ENCODE data around the gene TMEM253. TPM values are rescaled to one million over a fixed set of nuclear protein-coding genes. Genes with fewer than 3 reads are reported as not detected.

The TMEM253 gene
- total RNA-seq (not detected in 2 replicates), polyA plus RNA-seq (0.05 and 0.11 TPM in 2 replicates), polyA minus RNA-seq (ENCODE audit: low replicate concordance) (not detected in 2 replicates)
- polyA plus RNA-seq (2012) = 0.07 TPM in 1 of 2 replicates, not detected in the other

DNA sequence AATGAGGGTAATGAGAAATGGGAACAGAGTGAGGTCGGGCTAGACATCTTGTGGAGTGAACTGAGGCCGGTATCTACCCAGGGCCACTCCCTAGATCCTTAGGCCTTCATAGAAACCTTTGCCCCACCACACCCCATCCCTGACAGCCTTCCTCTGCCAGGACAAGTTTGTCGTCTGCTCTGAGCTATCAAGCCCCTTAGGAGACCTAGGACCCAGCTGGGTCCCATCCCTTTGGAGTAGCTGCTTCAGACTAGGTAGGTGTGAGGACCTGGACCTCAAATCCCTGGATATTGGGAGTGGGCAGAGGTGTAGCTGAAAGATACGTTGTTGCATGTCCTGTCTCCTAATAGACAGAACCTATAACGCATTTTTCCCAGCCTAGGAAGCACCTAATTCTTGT is at the start of gene TMEM253:
TSS of gene TMEM253 (plus strand) at position 136 of the 400 bp plus-strand sequence. CDS start 278 bp downstream, outside the sequence.
- no peaks in the 10 kb centered on the region for H3K36me3 ChIP-seq (ENCODE audit: control insufficient read depth, insufficient read depth, low read length)
- H3K4me2 ChIP-seq (ENCODE audit: extremely low read depth, insufficient read depth, low read length) = no peak within 1 kb of the TSS
- TF ChIP-seq CTCF (conservative IDR thresholded peaks at IDR 0.05 in 1 of 2, IDR thresholded peaks at IDR 0.05 in 1 of 2; ENCODE audit: low read depth in 1 of 2, low read length in 2 of 2) = no peak
- H3K27ac ChIP-seq (ENCODE audit: insufficient read depth, low read length) = no peak within 1 kb of the TSS
- no peaks in the 10 kb centered on the region for H3K9me3 ChIP-seq (ENCODE audit: control insufficient read depth, insufficient read depth, low read depth, low read length)
- H3K27me3 ChIP-seq (ENCODE audit: control insufficient read depth, insufficient read depth, low read length) = no peaks in the 10 kb centered on the region
- no peak within 1 kb of the TSS for H2AFZ ChIP-seq (ENCODE audit: low read length)
- no peak within 1 kb of the TSS for H3K4me3 ChIP-seq (replicated peaks in 1 of 4; ENCODE audit: control extremely low read depth in 1 of 4, insufficient read depth in 1 of 4, low read depth in 3 of 4, low read length in 4 of 4)
- H3K9ac ChIP-seq (ENCODE audit: insufficient read depth, low read length) = no peak within 1 kb of the TSS
- no peaks in the 10 kb centered on the region for H4K20me1 ChIP-seq (ENCODE audit: control insufficient read depth, extremely low read depth, insufficient read depth, low read length)
- no peak for DNase-seq (ENCODE audit: low read depth in 2 of 2)
- no peaks in the 10 kb centered on the region for H3K79me2 ChIP-seq (ENCODE audit: control insufficient read depth, insufficient read depth, low read length)
- peaks cover 11% of the 10 kb centered on the region for H3K4me1 ChIP-seq (ENCODE audit: control insufficient read depth, extremely low read depth, insufficient read depth, low read length)

DNA sequence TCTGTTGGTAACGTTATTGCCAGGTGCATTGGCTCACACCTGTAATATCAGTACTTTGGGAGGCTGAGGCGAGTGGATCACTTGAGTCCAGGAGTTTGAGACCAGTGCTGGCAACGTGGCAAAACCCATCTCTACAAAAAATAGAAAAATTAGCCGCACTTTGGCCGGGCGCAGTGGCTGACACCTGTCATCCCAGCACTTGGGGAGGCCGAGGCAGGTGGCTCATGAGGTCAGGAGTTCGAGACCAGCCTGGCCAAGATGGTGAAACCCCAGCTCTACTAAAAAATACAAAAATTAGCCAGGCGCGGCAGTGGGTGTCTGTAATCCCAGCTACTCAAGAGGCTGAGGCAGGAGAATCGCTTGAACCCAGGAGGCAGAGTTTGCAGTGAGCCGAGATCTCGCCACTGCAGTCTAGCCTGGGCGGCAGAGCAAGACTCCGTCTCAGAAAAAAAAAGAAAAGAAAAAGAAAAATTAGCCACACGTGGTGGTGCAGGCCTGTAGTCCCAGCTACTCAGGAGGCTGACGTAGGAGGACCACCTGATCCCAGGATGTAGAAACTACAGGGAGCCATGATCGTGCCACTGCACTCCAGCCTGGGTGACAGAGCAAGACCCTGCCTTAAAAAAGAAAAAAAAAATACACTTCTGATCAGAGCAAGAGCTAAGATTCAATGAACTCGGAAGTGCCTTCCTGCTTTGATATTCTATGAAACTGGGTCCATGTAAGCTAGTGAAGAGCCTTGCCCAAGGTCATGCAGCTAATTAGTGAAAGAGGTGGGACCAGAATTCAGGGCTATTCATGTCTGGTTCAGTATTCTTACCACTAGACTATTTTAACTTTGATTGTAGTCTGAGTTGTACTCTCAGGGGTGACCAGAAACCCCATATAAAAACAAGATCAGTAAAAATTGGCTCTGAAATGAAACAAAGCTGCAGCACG is 47.4 kb upstream of the TMEM253 start:
- H3K4me1 ChIP-seq (ENCODE audit: control insufficient read depth, extremely low read depth, insufficient read depth, low read length) = no peaks in the 10 kb centered on the region
- no peak for TF ChIP-seq EZH2 (IDR thresholded peaks at IDR 0.05; ENCODE audit: low read length, missing control alignments)

GRCh38 chr14:21054123-21054767 is 46.6 kb upstream of the TMEM253 start:
- H2AFZ ChIP-seq (ENCODE audit: low read length) = no peak overlapping the region
- H3K79me2 ChIP-seq (ENCODE audit: control insufficient read depth, insufficient read depth, low read length) = no peaks in the 10 kb centered on the region
- H3K9me3 ChIP-seq (ENCODE audit: control insufficient read depth, insufficient read depth, low read depth, low read length) = no peaks in the 10 kb centered on the region
- H3K4me2 ChIP-seq (ENCODE audit: extremely low read depth, insufficient read depth, low read length) = no peak overlapping the region
- no peak overlapping the region for H3K4me3 ChIP-seq (replicated peaks in 1 of 4; ENCODE audit: control extremely low read depth in 1 of 4, insufficient read depth in 1 of 4, low read depth in 3 of 4, low read length in 4 of 4)
- no peak for DNase-seq (ENCODE audit: low read depth in 2 of 2)
- no peaks in the 10 kb centered on the region for H3K36me3 ChIP-seq (ENCODE audit: control insufficient read depth, insufficient read depth, low read length)
- H3K4me1 ChIP-seq (ENCODE audit: control insufficient read depth, extremely low read depth, insufficient read depth, low read length) = no peaks in the 10 kb centered on the region
- no peak overlapping the region for H3K9ac ChIP-seq (ENCODE audit: insufficient read depth, low read length)
- H3K27me3 ChIP-seq (ENCODE audit: control insufficient read depth, insufficient read depth, low read length) = no peaks in the 10 kb centered on the region
- H4K20me1 ChIP-seq (ENCODE audit: control insufficient read depth, extremely low read depth, insufficient read depth, low read length) = no peaks in the 10 kb centered on the region
- H3K27ac ChIP-seq (ENCODE audit: insufficient read depth, low read length) = no peak overlapping the region
- no peak for TF ChIP-seq EZH2 (IDR thresholded peaks at IDR 0.05; ENCODE audit: low read length, missing control alignments)
- TF ChIP-seq CTCF (conservative IDR thresholded peaks at IDR 0.05 in 1 of 2, IDR thresholded peaks at IDR 0.05 in 1 of 2; ENCODE audit: low read depth in 1 of 2, low read length in 2 of 2) = no peak

More for the DNA sequence above, 47.4 kb upstream of the TMEM253 start:
- no peaks in the 10 kb centered on the region for H3K79me2 ChIP-seq (ENCODE audit: control insufficient read depth, insufficient read depth, low read length)
- no peak overlapping the region for H3K9ac ChIP-seq (ENCODE audit: insufficient read depth, low read length)
- H3K4me2 ChIP-seq (ENCODE audit: extremely low read depth, insufficient read depth, low read length) = no peak overlapping the region
- H3K4me3 ChIP-seq (replicated peaks in 1 of 4; ENCODE audit: control extremely low read depth in 1 of 4, insufficient read depth in 1 of 4, low read depth in 3 of 4, low read length in 4 of 4) = no peak overlapping the region
- H3K9me3 ChIP-seq (ENCODE audit: control insufficient read depth, insufficient read depth, low read depth, low read length) = no peaks in the 10 kb centered on the region
- no peaks in the 10 kb centered on the region for H3K36me3 ChIP-seq (ENCODE audit: control insufficient read depth, insufficient read depth, low read length)
- H2AFZ ChIP-seq (ENCODE audit: low read length) = no peak overlapping the region
- H4K20me1 ChIP-seq (ENCODE audit: control insufficient read depth, extremely low read depth, insufficient read depth, low read length) = no peaks in the 10 kb centered on the region
- no peak for DNase-seq (ENCODE audit: low read depth in 2 of 2)
- H3K27me3 ChIP-seq (ENCODE audit: control insufficient read depth, insufficient read depth, low read length) = no peaks in the 10 kb centered on the region
- H3K27ac ChIP-seq (ENCODE audit: insufficient read depth, low read length) = no peak overlapping the region
